SK-N-SH (cell line): ENCODE results near the gene CYFIP2. TPM values are rescaled to one million over a fixed set of nuclear protein-coding genes. Genes with fewer than 3 reads are reported as not detected.
A peak's percentile ranks its signal among the peaks of the same experiment; 100 is the strongest.

Experiments
- CTCF ChIA-PET: fragments of 300-600, 350-600 bp; formaldehyde crosslinking; extraction: SDS; loops from one replicate; lab custom pipeline; 2021; lab: Yijun Ruan, JAX
- POLR2A ChIA-PET: fragments of 350-600 bp; sonication (Branson Sonifier 250); formaldehyde crosslinking; extraction: SDS; loops from one replicate; lab custom pipeline; 2020; ENCODE audit warnings: antibody characterized with exemption, inconsistent platforms; lab: Yijun Ruan, JAX
- DNase-seq: peaks from one replicate; pipeline ENCODE4 v3.0.0; 2012
- H2AFZ ChIP-seq: fragments of 200-600 bp; sonication (generic); 2 replicates; pipeline ENCODE4 v1.8.1; 2016; ENCODE audit warnings: antibody characterized with exemption, mild to moderate bottlenecking, low read depth
- H3F3A ChIP-seq: fragments of 200-600 bp; sonication (generic); replicated peaks from 2 replicates; pipeline ENCODE3; 2016; ENCODE audit warnings: antibody characterized with exemption, mild to moderate bottlenecking; ENCODE audit not compliant: insufficient read depth
- H3K27ac ChIP-seq, 2 experiments: fragments of 200-500 bp in 1 of 2; fragments of 200-600 bp in 1 of 2; sonication (Bioruptor generic) in 1 of 2; sonication (generic), shearing (Covaris generic) in 1 of 2; 2 replicates each; pipeline versions ENCODE4 v1.5.1 to v1.6.1; 2014 to 2016; ENCODE audit warnings: low read depth in 2 of 2, inconsistent platforms in 1 of 2, low read length in 1 of 2, mild to moderate bottlenecking in 1 of 2, mixed read lengths in 1 of 2
- H3K27me3 ChIP-seq: fragments of 200-600 bp; sonication (generic), shearing (Covaris generic); 2 replicates; pipeline ENCODE4 v1.6.1; 2016; ENCODE audit warnings: mixed run types; ENCODE audit not compliant: insufficient read depth
- H3K36me3 ChIP-seq, 2 experiments: fragments of 200-500 bp in 1 of 2; fragments of 200-600 bp in 1 of 2; sonication (Bioruptor generic) in 1 of 2; sonication (generic) in 1 of 2; replicated peaks in 1 of 2; 2 replicates each; pipeline versions ENCODE3 to v1.5.1; 2014 to 2016; ENCODE audit warnings: low read length in 1 of 2, mild to moderate bottlenecking in 1 of 2; ENCODE audit not compliant: insufficient read depth in 2 of 2, control insufficient read depth in 1 of 2
- H3K4me1 ChIP-seq, 2 experiments: fragments of 200-500 bp in 1 of 2; fragments of 200-600 bp in 1 of 2; sonication (Bioruptor generic) in 1 of 2; sonication (generic), shearing (Covaris generic) in 1 of 2; 2 replicates each; pipeline versions ENCODE4 v1.5.1 to v1.6.1; 2014 to 2016; ENCODE audit warnings: low read depth in 1 of 2, low read length in 1 of 2, mixed run types in 1 of 2; ENCODE audit not compliant: insufficient read depth in 2 of 2, control insufficient read depth in 1 of 2
- H3K4me2 ChIP-seq: fragments of 200-600 bp; sonication (generic), shearing (Covaris generic); 2 replicates; pipeline ENCODE4 v1.6.1; 2017; ENCODE audit warnings: mixed run types
- H3K4me3 ChIP-seq, 2 experiments: fragments of 200-500 bp in 1 of 2; fragments of 200-600 bp in 1 of 2; sonication (Bioruptor generic) in 1 of 2; sonication (generic), shearing (Covaris generic) in 1 of 2; 2 replicates each; pipeline versions ENCODE4 v1.5.1 to v1.8.1; 2014 to 2016; ENCODE audit warnings: low read depth in 2 of 2, inconsistent platforms in 1 of 2, low read length in 1 of 2, mild to moderate bottlenecking in 1 of 2, mixed read lengths in 1 of 2, moderate library complexity in 1 of 2
- H3K79me2 ChIP-seq: fragments of 200-600 bp; sonication (generic); 2 replicates; pipeline ENCODE4 v1.8.1; 2017; ENCODE audit warnings: mild to moderate bottlenecking; ENCODE audit not compliant: insufficient read depth
- H3K9ac ChIP-seq: fragments of 200-600 bp; sonication (generic); 2 replicates; pipeline ENCODE4 v1.6.1; 2017; ENCODE audit warnings: mixed run types
- H3K9me2 ChIP-seq: fragments of 200-600 bp; sonication (generic); 2 replicates; pipeline ENCODE4 v1.6.1; 2017; ENCODE audit warnings: mixed run types
- H3K9me3 ChIP-seq: fragments of 200-600 bp; sonication (generic); 2 replicates; pipeline ENCODE4 v1.6.1; 2017; ENCODE audit warnings: mixed run types, mild to moderate bottlenecking, moderate library complexity
- H4K20me1 ChIP-seq: fragments of 200-600 bp; sonication (generic); 2 replicates; pipeline ENCODE4 v1.6.1; 2017; ENCODE audit warnings: mild to moderate bottlenecking, mixed run types; ENCODE audit not compliant: insufficient read depth
- CTCF ChIP-seq: fragments of 200-600 bp; sonication (generic); IDR thresholded peaks from 2 replicates; pipeline ENCODE4 v1.6.1; 2017; ENCODE audit warnings: antibody characterized with exemption, mild to moderate bottlenecking, moderate library complexity
- JUND ChIP-seq: IDR thresholded peaks from 2 replicates; pipeline ENCODE4 v1.4.0; 2012
- NRF1 ChIP-seq: IDR thresholded peaks from 2 replicates; pipeline ENCODE4 v1.6.1; 2012; ENCODE audit warnings: low read depth, mild to moderate bottlenecking, low read length
- PBX3 ChIP-seq: IDR thresholded peaks from 2 replicates; pipeline ENCODE4; 2012
- RAD21 ChIP-seq: IDR thresholded peaks from 2 replicates; pipeline ENCODE4 v1.6.1; 2012; ENCODE audit warnings: mild to moderate bottlenecking, low read length
- TAF1 ChIP-seq: IDR thresholded peaks from 2 replicates; pipeline ENCODE4 v1.6.1; 2012; ENCODE audit warnings: low read depth, mild to moderate bottlenecking, low read length, moderate library complexity, borderline replicate concordance
- USF1 ChIP-seq: IDR thresholded peaks from 2 replicates; pipeline ENCODE4 v1.4.0; 2012; ENCODE audit warnings: low read depth, borderline replicate concordance
- WGBS: methylation state at CpG from one replicate; pipeline ENCODE4 v1.1.6; 2017; ENCODE audit warnings: low lambda C conversion rate; 5-methylcytosine and 5-hydroxymethylcytosine counted together
- polyA plus RNA-seq, 3 experiments: library from polyadenylated mRNA; depleted of rRNA; stranded (reverse); fragments of >200 nt; gene quantifications; 2 replicates each; pipeline ENCODE4 v1.2.3, GENCODE V29; 2012

CYFIP2 gene
- polyA plus RNA-seq, 1 of the 3 experiments (the other 2 are of a cell fraction): 20.1 TPM

- H3K27ac ChIP-seq: no peak overlapping the region
- 79% methylated on average over 10 of the region's 10 CpGs for WGBS
- H4K20me1 ChIP-seq: no peaks in the 10 kb centered on the region
- no peak overlapping the region for H3K9ac ChIP-seq
- no peak overlapping the region for H3K4me2 ChIP-seq
- no peak overlapping the region for H2AFZ ChIP-seq
- TF ChIP-seq USF1: no peak
- TF ChIP-seq NRF1: no peak
- TF ChIP-seq RAD21: no peak
- TF ChIP-seq PBX3: no peak
- TF ChIP-seq TAF1: no peak
- TF ChIP-seq, all 33 proteins: peak for 0
- CTCF ChIA-PET: interaction anchor here (2.4 to 6.7 kb wide), 2 partner anchors 53 to 158 kb away, joined by 6 to 40 read pairs; no protein-coding TSS in a partner anchor
- Histone ChIP-seq H3K36me3 (peaks cover 0 to 9% of the 10 kb centered on the region in 2 experiments), H3K9me3 (no peaks in the 10 kb centered on the region), H3K9me2 (no peaks in the 10 kb centered on the region), H3K27me3 (no peaks in the 10 kb centered on the region), H3K4me3 (no peak overlapping the region), H3K4me1 (peaks cover 0 to 3% of the 10 kb centered on the region in 2 experiments; a peak in 1 of 4 replicates), H3K79me2 (no peaks in the 10 kb centered on the region), H3F3A (no peaks in the 10 kb centered on the region)
- POLR2A ChIA-PET: no interaction called here
- DNase-seq: no peak
Observed at GRCh38 chr5:157306692-157307471, 41.0 kb downstream of the CYFIP2 start.

- Histone ChIP-seq H4K20me1 (no peaks in the 10 kb centered on the region), H3K9me2 (no peaks in the 10 kb centered on the region), H3K36me3 (peaks cover 0 to 7% of the 10 kb centered on the region in 2 experiments), H3F3A (no peaks in the 10 kb centered on the region)
- 76% methylated on average over 6 of the region's 8 CpGs for WGBS
- TF ChIP-seq JUND: no peak
- TF ChIP-seq CTCF: 0 out of 2 replicates have a peak, but pooled peaks have one; percentile 13
- TF ChIP-seq, all 33 proteins: peak for 1
- no peak overlapping the region for H2AFZ ChIP-seq
- no peak overlapping the region for H3K27ac ChIP-seq
- H3K4me3 ChIP-seq: no peak overlapping the region
- ChIA-PET CTCF (interaction anchor here (1.4 to 6.7 kb wide), 2 partner anchors 9 to 56 kb away, joined by 3 to 40 read pairs; no protein-coding TSS in a partner anchor), POLR2A (no interaction called here)
- peaks cover 0 to 3% of the 10 kb centered on the region in 2 experiments; a peak in 1 of 4 replicates for H3K4me1 ChIP-seq
- no peak overlapping the region for H3K9ac ChIP-seq
- no peak for DNase-seq
- H3K9me3 ChIP-seq: no peaks in the 10 kb centered on the region
- no peak overlapping the region for H3K4me2 ChIP-seq
- no peaks in the 10 kb centered on the region for H3K27me3 ChIP-seq
- H3K79me2 ChIP-seq: no peaks in the 10 kb centered on the region
Observed at GRCh38 chr5:157308836-157309465, 43.0 kb downstream of the CYFIP2 start.
